Esophagus squamous epithelium (tissue), 4 donors: ENCODE results near the gene RAMACL.

Experiments used
- POLR2A ChIP-seq, 4 donors: fragments of 450-650 bp; IDR thresholded peaks; one replicate each; pipeline ENCODE4 v1.6.1; 2017; ENCODE audit warnings: antibody characterized with exemption in 4 of 4, mild to moderate bottlenecking in 4 of 4, moderate library complexity in 3 of 4
- TF ChIP-seq, protein P1 (sequence below), 6 experiments: fragments of 450-650 bp in 4 of 6; fragments of 200-600 bp in 2 of 6; sonication (generic) in 2 of 6; IDR thresholded peaks; one replicate each; pipeline ENCODE4 v1.5.1; 2016 to 2019; ENCODE audit warnings: antibody characterized with exemption in 6 of 6, mild to moderate bottlenecking in 4 of 6, moderate library complexity in 4 of 6

DNA sequence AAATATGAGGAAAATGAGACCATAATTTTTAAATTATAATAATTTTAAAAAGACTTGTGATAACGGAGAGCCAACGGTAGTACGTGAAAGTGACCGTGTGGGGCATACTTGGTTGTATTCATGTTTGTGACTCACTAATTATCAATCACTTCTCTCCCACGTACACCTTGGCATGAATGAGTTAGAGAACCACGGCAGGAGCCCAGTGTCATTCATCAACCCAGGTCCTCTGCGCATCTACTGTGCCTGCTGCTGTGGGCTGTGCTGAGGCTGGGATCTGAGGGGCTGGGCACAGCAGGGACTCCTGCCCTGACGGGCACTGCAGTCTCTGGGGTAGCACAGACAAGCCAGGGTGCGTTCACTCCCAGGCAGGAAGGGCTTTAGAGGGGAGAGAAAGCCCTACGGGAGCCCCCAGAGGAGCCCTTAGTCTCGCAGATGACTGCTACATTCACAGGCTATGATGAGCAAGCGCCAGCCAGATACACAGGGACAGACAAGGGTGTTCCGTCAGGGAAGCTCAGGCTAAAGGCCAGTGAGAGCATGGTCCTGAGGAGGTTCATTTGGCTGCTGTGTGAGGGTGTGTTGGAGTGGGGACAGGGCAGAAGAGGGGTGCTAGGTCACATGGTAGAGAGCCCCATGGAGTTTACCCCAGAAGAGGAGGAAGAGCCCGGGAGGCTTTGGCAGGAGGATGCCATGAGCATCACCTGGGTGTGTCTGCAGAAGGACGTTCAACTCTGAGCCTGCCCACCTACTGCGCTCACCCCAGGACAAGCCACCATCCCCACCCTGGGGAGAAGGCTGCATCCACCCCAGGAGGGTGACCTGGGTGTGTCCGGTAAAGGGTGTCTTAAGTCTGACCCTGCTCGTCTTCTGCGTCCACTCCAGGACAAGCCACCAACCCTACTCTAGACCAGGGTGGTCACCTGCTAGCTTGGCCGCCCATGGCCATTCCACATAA lies 48.8 kb upstream of the RAMACL start:
- TF ChIP-seq, protein P1, sequence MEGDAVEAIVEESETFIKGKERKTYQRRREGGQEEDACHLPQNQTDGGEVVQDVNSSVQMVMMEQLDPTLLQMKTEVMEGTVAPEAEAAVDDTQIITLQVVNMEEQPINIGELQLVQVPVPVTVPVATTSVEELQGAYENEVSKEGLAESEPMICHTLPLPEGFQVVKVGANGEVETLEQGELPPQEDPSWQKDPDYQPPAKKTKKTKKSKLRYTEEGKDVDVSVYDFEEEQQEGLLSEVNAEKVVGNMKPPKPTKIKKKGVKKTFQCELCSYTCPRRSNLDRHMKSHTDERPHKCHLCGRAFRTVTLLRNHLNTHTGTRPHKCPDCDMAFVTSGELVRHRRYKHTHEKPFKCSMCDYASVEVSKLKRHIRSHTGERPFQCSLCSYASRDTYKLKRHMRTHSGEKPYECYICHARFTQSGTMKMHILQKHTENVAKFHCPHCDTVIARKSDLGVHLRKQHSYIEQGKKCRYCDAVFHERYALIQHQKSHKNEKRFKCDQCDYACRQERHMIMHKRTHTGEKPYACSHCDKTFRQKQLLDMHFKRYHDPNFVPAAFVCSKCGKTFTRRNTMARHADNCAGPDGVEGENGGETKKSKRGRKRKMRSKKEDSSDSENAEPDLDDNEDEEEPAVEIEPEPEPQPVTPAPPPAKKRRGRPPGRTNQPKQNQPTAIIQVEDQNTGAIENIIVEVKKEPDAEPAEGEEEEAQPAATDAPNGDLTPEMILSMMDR (IDR thresholded peaks at IDR 0.05), result no peak
- no peak for TF ChIP-seq POLR2A (IDR thresholded peaks at IDR 0.05)
